Epithelial cell of prostate (primary cell): ENCODE data around the gene MRPS21.
A peak's percentile ranks its signal among the peaks of the same experiment; 100 is the strongest.

Experiments
- DNase-seq: peaks from one replicate; pipeline ENCODE4 v3.0.0-alpha.2; 2011; ENCODE audit warnings: low read depth, low spot score
- H3K27ac ChIP-seq: fragments of 450-650 bp; 2 replicates; pipeline ENCODE4 v1.5.1; 2017; ENCODE audit warnings: mild to moderate bottlenecking

MRPS21 gene

DNA sequence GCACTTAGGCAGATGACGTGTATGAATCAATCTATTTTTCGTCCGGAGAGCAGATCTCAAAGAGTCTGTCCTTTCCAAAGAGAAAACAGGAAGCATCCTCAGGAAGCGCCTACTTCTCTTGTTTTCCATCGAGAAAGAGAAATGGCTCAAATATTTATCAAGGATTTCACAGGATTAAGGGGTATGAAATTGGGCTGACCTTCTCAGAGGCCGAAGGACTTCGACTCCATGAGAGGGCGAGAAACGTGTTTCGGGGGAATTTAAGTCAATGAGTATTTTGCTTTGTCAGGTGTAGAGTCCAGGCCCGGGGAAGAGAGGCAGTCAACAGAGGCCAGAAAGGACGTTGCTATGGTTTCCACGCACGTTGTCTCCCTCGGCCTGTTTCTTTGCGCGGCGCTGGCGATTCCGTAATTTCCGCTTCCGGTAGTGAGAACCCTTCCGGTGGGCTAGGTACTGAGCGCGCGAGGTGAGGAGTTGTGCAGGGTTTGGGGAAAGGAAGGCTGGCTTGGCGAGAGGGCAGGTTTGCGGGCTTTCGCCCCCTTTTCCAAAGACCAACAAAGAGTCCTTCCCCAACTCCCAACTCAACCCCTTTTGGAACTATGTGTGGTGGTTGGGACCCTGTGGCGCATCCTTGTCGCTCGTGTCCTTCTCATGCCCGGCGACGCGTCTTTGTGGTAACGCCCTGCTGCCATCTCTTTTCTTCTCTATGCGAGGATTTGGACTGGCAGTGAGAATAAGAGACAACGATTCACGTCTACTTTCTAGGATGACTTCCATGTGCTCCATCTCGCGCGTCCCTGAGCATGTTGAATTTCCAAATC is at the start of gene MRPS21:
Gene MRPS21 (plus strand): TSS at position 429 of the 821 bp plus-strand sequence. CDS start 506 bp downstream, outside the sequence.
- DNase-seq, result no peak
- peak within 1 kb of the TSS; percentile 47 for H3K27ac ChIP-seq

DNA sequence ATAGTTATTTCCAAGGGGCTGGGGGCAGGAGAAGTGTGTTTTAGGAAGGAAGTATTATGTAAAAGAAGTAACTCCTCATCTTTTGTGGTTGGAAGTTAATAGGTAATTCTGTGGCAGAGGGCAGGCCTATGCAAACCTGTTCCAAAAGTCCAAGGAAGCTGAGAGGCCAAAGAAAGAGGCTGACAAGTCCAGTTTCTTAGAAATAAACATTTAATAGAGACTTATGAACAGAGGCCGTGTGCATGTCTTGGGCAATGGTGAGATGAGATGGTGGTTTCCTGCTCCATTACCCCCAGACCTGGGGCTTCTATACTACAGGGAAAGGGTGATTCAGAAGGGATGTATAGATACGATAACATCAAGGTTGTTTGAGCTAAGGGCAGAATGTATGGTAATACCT is 43.7 kb upstream of the MRPS21 start:
- H3K27ac ChIP-seq, result no peak overlapping the region

DNA sequence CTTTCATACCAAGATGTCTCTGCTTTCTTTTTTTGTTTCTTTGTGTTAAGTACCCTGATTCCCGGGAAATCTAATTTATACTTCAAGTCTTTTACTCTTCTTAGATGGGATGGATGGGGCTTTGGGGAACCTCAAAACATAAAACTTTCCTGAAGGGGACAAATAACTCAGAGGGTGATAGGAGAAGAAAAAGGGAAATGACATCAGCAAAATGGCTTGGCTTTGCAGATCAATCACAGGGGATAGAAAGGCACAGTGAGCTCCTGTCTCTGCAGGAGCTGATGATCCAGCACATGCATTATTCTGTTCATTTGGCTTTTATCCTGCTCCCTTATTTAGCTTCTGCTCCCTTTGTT is 37.5 kb upstream of the MRPS21 start:
- no peak for DNase-seq
- H3K27ac ChIP-seq, result no peak overlapping the region

More for the DNA sequence above, 43.7 kb upstream of the MRPS21 start:
- no peak for DNase-seq

DNA sequence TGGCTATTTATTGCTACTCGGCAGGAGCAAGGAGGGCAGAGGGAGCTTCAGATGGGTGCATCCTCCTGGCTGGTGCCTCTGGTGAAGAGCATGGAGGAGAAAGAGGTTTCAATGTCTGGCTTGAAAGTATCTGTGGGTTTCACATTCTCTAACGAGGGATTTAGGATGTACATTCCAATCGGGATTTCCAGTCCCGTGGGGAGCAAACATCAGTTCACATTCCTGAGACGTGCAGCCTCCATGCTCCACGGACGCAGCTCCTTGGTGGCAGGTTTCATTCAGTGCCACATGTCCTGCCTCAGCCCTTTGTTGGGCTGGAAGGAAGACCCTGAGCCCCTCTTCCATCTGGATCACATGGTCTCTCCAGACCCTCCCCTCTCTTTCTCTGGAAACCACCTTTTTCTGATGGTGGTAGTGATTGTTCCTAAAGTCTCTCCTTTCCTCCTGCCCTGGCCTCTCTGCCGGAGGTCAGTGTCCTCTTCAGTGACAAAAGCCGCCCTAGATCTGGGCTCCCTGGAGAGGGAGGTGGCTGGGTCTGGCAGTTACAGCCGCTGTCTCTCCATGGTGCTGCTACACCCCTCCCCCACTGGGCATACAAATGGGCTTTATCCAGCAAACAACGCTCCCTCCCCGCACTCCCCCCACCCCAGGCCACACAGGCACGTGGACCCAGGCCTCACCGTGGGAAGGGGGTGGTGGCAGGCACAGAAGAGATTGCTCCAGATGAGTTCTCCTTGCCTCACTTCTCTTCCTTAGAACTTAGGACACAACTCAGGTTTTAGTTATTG is 36.9 kb upstream of the MRPS21 start:
- no peak overlapping the region for H3K27ac ChIP-seq
- no peak for DNase-seq

DNA sequence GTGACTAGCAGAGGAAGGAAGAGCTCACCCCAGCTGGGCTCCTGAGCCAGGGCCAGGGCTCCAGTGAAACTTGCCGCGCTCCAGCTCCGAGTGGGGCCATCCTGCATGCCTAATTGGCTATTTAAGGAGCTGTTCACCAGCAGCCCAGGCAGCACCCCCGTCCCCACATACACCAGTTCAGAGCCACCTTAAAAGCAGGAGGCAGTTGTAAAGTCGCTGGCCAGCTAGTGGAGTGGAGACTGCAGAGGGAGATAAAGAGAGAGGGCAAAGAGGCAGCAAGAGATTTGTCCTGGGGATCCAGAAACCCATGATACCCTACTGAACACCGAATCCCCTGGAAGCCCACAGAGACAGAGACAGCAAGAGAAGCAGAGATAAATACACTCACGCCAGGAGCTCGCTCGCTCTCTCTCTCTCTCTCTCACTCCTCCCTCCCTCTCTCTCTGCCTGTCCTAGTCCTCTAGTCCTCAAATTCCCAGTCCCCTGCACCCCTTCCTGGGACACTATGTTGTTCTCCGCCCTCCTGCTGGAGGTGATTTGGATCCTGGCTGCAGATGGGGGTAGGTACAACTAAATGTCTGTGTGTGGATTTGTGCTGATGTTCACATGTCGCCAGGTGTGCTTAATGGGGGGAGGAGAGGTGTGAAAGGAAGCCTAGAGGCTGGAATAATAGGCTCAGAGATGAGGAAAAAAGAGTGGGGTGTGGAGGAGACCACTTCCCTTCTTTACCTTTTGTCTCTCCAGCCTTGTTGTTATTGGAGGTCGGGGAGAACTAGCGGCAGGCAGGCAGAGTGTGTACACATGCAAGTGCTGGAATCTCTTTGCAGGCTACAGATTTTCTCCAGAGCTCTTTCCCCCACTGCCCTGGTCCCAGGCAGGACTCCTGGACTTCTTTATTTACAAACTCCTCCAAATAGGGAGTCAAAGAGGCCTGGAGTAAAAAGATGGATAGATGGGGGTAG is 35.8 kb upstream of the MRPS21 start, which contains the start of gene CA14:
Gene CA14 (plus strand): TSS at position 151 of the 962 bp plus-strand sequence. CDS start 355 bp downstream, at position 506.
- no peak within 1 kb of the TSS for H3K27ac ChIP-seq
- DNase-seq, result no peak

DNA sequence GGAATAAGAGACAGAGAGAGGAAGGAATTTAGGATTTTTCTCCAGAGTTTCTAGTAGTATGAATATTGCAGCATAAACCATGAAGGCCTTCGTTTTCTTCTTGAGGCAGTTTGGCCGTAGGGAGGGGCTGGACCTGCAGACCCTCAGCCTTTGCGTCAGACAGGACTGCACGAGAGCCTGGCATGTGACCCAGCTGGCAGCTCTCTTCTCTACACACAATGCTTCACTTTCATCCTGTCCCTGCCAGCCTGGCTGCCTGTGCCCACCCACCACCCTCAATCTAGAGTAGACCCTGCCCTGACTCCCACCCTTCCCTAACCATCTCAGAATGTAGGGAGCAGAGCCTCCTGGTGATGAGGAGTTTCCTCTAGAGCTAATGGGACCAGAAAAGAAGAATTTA is 34.4 kb upstream of the MRPS21 start:
- no peak overlapping the region for H3K27ac ChIP-seq
- no peak for DNase-seq

DNA sequence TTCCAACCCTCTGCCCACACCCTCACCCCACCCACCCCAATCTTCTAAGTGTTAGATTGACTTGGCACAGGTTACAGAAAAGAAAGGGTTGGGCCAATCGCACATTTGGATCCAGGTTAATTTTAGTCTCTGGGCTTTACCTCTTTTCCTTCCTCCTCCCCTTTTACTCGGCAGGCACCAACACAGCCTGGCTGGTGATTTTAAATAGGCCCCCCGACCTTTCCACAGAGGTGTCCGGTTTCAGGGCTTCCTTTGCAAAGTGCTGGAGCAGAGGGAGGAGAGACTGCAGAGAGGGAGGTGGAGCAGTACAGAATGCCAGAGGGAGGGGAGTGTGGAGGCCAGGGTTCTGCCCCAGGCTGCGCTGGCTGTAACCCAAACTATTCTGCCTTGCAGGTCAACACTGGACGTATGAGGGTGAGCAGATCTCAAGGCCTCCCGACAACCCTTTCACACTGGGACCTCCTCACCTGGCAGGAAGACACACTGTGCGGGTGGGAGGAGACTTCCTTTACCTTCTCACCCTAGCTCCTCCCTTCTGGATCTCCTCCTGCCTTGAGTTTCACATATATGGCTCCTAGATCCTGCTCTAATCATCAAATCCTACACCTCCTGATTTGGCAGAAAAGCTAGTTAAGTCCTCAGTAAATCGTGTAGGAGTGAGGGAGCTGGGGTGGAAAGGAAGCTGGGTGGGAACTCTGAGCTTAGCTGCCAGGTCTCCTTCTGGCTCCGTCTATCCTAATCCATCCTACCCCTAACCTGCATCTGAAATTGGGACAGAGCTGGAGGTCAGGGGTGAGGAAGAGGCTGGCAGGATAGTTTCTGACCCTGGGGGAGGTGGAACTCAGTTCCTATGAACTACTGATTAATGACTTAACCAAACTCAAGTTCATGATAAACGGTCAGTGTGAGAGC is 33.6 kb upstream of the MRPS21 start:
- no peak for DNase-seq
- peak overlapping the region; percentile 24 for H3K27ac ChIP-seq

DNA sequence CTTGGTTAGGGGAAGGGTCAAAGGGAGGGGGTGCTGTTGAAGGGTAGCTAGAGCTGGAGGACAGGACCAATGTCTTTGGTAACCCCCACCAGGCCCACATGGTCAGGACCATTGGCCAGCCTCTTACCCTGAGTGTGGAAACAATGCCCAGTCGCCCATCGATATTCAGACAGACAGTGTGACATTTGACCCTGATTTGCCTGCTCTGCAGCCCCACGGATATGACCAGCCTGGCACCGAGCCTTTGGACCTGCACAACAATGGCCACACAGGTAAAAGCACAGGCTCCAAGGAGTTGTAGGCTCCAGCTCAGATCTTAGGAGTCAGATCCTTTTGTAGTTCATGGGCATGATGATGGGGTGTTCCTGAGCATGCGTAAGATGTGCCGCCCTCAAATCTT is 32.3 kb upstream of the MRPS21 start:
- DNase-seq, result no peak
- no peak overlapping the region for H3K27ac ChIP-seq

DNA sequence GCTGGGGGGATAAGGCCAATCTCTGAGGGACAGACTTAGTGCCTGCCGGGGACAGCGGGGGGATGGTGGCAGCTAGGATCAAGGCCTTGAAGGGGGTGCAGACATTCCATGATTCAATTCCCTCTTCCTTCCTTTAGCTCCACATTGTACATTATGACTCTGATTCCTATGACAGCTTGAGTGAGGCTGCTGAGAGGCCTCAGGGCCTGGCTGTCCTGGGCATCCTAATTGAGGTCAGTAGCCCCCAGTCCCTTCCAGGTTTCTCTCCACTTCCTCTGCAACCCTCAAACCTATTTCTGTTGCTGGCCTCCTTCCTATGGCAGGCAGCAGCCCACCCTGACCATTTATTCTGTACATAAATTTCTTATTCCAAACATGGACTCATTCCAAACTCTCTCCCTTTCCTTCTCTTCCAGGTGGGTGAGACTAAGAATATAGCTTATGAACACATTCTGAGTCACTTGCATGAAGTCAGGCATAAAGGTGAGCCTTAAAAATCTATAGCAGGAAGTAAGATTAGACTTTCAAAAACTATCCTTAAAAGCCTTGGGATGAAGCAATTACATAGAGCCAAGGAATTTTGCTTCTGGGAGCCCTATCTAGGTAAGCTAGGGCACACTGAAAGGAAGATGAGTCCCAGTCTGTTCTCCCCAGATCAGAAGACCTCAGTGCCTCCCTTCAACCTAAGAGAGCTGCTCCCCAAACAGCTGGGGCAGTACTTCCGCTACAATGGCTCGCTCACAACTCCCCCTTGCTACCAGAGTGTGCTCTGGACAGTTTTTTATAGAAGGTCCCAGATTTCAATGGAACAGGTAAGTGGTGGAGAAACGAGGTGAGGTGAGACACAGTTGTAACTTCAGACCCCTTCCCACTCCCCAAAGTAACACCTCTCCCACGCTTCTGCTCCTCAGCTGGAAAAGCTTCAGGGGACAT is 31.0 kb upstream of the MRPS21 start:
- DNase-seq, result no peak
- peak overlapping the region; percentile 84 for H3K27ac ChIP-seq

DNA sequence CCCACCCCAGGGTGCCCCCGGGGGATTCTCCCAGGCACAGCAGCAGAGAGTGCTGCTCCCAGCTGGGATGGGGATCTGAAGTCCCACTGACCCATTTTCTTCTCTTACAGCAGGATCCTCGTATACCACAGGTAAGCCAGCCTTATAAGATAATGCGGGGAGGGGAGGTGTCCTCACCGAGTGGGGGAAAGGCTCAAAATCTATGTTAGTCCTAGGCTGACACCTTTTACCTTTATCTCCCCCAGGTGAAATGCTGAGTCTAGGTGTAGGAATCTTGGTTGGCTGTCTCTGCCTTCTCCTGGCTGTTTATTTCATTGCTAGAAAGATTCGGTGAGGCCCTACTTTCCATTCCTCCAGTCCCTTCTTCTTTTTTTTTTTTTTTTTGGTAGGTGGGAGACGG is 30.1 kb upstream of the MRPS21 start:
- peak overlapping the region; percentile 84 for H3K27ac ChIP-seq
- no peak for DNase-seq

DNA sequence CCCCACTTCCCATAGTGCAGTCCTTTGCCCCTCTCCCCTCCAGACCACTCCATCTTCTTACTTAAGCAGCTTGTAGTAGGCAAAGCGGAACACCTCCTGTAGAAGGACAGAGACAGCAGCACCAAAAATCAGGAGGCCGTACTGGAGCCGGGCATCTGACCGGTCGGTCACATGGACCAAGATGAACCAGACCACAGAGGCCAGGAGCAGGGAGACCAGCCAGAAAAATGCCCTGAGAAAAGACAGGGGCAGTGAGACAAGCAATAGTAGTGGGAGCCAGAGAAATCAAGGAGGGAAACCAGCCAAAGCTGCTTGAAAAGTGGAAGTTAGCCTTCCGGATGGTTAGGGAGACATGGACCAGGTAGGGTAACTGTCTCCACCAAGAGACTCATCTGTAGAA is 25.8 kb upstream of the MRPS21 start:
- no peak for DNase-seq
- H3K27ac ChIP-seq, result peak overlapping the region; percentile 83

DNA sequence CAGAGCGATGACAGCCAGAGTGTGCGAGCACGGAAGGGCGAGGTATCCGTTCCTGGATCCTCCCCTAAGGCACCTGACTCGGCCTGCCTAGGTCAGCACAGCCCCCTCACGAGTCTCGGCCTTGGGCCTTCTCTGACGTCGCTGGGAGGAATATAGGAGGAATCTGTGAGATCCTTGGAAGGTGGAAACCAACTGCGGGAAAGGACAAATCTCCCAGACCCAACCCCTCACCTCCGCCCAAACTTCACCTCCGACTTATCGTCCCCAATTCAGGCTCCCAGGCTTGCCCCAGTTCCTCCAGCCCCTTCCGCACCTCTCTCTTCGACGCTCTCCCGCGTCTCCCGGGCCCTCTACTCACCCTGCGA is 25.3 kb upstream of the MRPS21 start:
- no peak for DNase-seq
- peak overlapping the region; percentile 83 for H3K27ac ChIP-seq

DNA sequence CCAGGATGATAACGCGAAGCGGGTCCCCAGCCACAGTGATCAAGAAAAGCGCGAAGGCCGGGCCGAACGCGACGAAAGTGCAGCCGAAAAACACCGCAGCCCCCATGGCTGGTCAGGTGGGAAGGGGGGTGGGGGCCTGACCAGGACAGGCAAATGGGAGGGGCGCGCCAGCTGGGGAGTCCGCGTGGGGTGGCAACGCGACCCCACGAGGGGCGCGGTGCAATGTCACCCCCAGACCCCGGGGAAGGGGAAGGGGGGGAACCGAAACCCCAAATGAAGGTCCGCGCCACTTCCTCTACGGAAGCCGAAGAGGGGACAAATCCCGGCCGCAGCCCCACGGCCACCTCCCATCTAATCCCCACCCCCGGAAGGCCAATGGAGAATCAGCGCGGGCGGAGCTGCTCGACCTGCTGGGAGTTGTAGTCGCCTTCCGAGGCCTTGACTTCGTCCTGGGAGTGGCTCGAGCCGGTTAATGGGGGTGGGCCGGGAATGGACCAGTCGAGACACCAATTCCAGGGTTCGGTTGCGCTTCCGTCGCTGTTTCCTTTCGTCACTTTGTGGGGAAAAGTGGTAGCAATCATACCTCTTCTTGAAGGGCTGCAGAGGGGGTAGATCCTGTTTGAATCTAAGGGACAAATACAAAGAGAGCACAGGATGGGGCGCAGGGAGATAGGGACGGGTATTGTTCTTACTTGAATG is 24.8 kb upstream of the MRPS21 start, which contains the start of gene APH1A:
Gene APH1A (minus strand): TSS at position 312 of the 699 bp plus-strand sequence. CDS start 206 bp downstream, at position 106.
- peak; percentile 76 for DNase-seq
- H3K27ac ChIP-seq, result peak within 1 kb of the TSS; percentile 83

DNA sequence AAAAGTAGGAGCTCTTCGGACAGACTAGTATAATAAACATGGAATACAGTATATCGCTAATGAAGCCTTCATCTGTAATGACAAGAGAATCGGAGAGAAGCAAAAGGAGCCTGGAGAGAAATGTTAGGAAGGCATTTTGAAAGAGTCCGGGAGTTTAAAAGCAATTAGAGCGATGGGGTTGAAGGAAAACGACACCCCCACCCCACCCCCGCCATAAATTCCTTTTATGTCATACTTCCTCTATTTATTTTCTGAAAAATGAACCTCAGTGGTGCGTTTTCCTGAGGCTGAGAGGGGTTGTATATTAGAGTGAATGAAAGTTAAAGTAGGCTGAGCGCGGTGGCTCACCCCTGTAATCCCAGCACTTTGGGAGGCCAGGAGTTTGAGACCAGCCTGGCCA is 24.2 kb upstream of the MRPS21 start:
- H3K27ac ChIP-seq, result peak overlapping the region; percentile 83
- no peak for DNase-seq

DNA sequence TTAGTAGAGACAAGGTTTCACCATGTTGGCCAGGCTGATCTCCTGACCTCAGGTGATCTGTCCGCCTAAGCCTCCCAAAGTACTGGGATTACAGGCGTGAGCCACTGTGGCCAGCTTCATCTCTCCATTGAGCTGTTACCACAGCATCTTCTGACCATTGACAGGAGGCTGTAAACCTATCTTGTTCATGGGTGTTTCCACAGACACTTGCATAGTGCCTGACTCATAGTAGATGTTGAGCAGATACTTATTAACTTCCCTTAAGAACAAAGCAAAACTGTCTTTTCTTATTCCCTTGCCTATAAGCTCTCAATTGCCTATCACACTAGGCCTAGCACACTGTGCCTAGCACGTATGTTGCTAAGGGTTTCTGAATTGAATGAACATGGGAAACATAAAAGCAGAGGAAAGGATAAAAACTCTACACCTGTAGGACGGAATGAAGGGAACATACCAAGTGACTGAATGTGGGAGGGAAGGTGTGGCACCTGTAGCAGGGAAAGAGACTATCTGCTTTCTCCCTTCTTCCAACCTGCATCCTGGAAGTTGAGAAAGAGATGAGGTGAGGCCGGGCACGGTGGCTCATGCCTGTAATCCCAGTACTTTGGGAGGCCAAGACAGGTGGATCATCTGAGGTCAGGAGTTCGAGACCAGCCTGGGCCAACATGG is 22.2 kb upstream of the MRPS21 start:
- DNase-seq, result no peak
- peak overlapping the region; percentile 37 for H3K27ac ChIP-seq

DNA sequence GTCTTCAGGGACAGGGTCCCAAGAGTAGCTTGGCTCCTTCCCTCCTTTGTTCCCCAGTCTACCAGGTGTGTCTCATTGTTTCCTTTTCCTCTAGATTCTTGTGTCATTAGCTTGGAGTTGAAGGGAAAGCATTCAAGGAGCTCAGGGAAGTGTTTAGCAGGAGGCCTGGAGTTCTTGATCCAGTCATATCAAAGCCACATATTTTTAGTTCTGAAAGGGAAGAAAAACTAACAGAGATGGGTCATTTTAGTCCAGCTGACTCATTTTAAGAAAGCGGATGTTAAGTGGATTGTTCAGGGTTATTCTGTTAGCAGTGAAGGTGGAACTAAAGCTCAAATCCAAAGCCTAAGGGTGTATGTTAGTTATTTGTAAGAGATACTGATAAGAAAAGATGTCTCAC is 20.4 kb upstream of the MRPS21 start:
- no peak overlapping the region for H3K27ac ChIP-seq
- no peak for DNase-seq

DNA sequence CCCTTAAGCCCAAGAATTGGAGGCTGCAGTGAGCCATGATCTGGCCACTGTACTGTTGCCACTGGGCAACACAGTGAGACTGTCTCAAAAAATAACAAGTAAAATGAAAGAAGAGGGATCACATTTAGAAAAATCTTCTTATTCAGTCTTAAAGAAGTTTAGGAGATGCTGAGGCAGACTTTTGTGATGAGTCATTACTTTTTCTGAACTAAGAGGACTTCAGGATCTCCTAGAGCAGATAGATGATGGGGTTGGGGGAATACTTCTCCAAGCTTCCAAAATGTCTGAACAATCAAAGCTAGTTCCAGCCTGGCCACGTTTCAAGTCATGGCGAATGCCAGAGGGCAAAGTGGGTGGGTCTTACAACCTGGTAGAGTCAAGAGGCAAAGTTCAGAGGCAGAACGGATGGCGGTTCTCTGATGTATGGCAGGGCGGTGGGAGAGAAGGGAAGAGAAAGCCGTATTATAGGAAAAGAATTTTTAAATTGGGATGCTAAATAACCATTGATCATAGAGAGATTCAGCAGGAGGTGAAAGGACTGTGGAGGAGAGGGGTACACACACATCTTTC is 13.4 kb upstream of the MRPS21 start:
- H3K27ac ChIP-seq, result no peak overlapping the region
- DNase-seq, result no peak
